IMR-90 (cell line): ENCODE measurements around the gene AKAP13. TPM values are rescaled to one million over a fixed set of nuclear protein-coding genes. Genes with fewer than 3 reads are reported as not detected.

Source experiments
- ATAC-seq: fragments of 200-7000 bp; cut with Tn5 transposase; 2 replicates; pipeline ENCODE4 v1.9.1; 2020; ENCODE audit warnings: low read depth, mild to moderate bottlenecking, moderate library complexity
- BruUV-seq: library from RNA; stranded (reverse); fragments of 400-500 nt; replicated peaks from 2 replicates; lab custom pipeline; 2021; lab: Mats Ljungman, UMichigan
- CTCF ChIA-PET: fragments of 300-600 bp; formaldehyde crosslinking; extraction: SDS; loops from one replicate; lab custom pipeline; 2021; ENCODE audit warnings: antibody characterized with exemption; lab: Yijun Ruan, JAX
- POLR2A ChIA-PET: fragments of 300-600 bp; sonication (Branson Sonifier 250); formaldehyde crosslinking; loops from one replicate; lab custom pipeline; 2022; ENCODE audit warnings: antibody characterized with exemption; ENCODE audit not compliant: unreplicated experiment; lab: Charles Lee
- DNase-seq: peaks from one replicate; pipeline ENCODE4 v3.0.0; 2013
- H2AFZ ChIP-seq: replicated peaks from 2 replicates; pipeline ENCODE3; 2013; ENCODE audit warnings: low read length, mild to moderate bottlenecking; ENCODE audit not compliant: poor library complexity
- H2AK5ac ChIP-seq: 2 replicates; pipeline ENCODE4 v1.6.1; 2013; ENCODE audit warnings: low read depth, low read length, inconsistent platforms
- H2AK9ac ChIP-seq: replicated peaks from 2 replicates; pipeline ENCODE3; 2013; ENCODE audit warnings: mild to moderate bottlenecking, low read depth, low read length, moderate library complexity; ENCODE audit not compliant: poor library complexity
- H2BK120ac ChIP-seq: 2 replicates; pipeline ENCODE4 v1.6.1; 2013; ENCODE audit warnings: low read depth, low read length, inconsistent platforms
- H2BK15ac ChIP-seq: 3 replicates; pipeline ENCODE4 v1.6.1; 2013; ENCODE audit warnings: low read depth, low read length, inconsistent platforms
- H2BK20ac ChIP-seq: 2 replicates; pipeline ENCODE4 v1.6.1; 2013; ENCODE audit warnings: low read depth, mild to moderate bottlenecking, inconsistent platforms, low read length, moderate library complexity
- H2BK5ac ChIP-seq: 2 replicates; pipeline ENCODE4 v1.6.1; 2013; ENCODE audit warnings: mild to moderate bottlenecking, low read depth, low read length, inconsistent platforms; ENCODE audit not compliant: poor library complexity, severe bottlenecking
- H3K14ac ChIP-seq: replicated peaks from 2 replicates; pipeline ENCODE4 v1.6.1; 2013; ENCODE audit warnings: low read depth, low read length, inconsistent platforms
- H3K18ac ChIP-seq: 2 replicates; pipeline ENCODE4 v1.6.1; 2013; ENCODE audit warnings: low read depth, low read length, control low read depth
- H3K23ac ChIP-seq: 2 replicates; pipeline ENCODE4 v1.6.1; 2013; ENCODE audit warnings: low read depth, low read length, inconsistent platforms
- H3K27ac ChIP-seq: 2 replicates; pipeline ENCODE4 v1.5.1; 2013; ENCODE audit warnings: mild to moderate bottlenecking, control low read depth, low read length; ENCODE audit not compliant: insufficient read depth
- H3K27me3 ChIP-seq: 2 replicates; pipeline ENCODE4 v1.6.1; 2013; ENCODE audit warnings: low read length; ENCODE audit not compliant: control insufficient read depth, insufficient read depth
- H3K36me3 ChIP-seq: 2 replicates; pipeline ENCODE4 v1.6.1; 2013; ENCODE audit warnings: low read length, mixed read lengths; ENCODE audit not compliant: control insufficient read depth, insufficient read depth
- H3K4ac ChIP-seq: 2 replicates; pipeline ENCODE4 v1.6.1; 2013; ENCODE audit warnings: low read depth, low read length, inconsistent platforms
- H3K4me1 ChIP-seq: 2 replicates; pipeline ENCODE4 v1.6.1; 2013; ENCODE audit warnings: low read length, mixed read lengths; ENCODE audit not compliant: control insufficient read depth, insufficient read depth
- H3K4me2 ChIP-seq: 2 replicates; pipeline ENCODE4 v1.6.1; 2013; ENCODE audit warnings: low read depth, mild to moderate bottlenecking, control low read depth, low read length, moderate library complexity
- H3K4me3 ChIP-seq: 2 replicates; pipeline ENCODE4 v1.5.1; 2013; ENCODE audit warnings: low read depth, mild to moderate bottlenecking, control low read depth, low read length, moderate library complexity; ENCODE audit not compliant: insufficient read depth
- H3K56ac ChIP-seq: 2 replicates; pipeline ENCODE4 v1.6.1; 2013; ENCODE audit warnings: low read length, inconsistent platforms; ENCODE audit not compliant: insufficient read depth; ENCODE audit errors: extremely low read depth
- H3K79me1 ChIP-seq, 2 experiments: 2 replicates each; pipeline ENCODE4 v1.6.1; 2013; ENCODE audit warnings: low read length in 2 of 2, inconsistent platforms in 1 of 2, low read depth in 1 of 2
- H3K9ac ChIP-seq: 2 replicates; pipeline ENCODE4 v1.6.1; 2013; ENCODE audit warnings: low read depth, low read length, control low read depth
- H3K9me1 ChIP-seq: 2 replicates; pipeline ENCODE4 v1.6.1; 2013; ENCODE audit warnings: low read length, inconsistent platforms; ENCODE audit not compliant: insufficient read depth
- H3K9me3 ChIP-seq: 2 replicates; pipeline ENCODE4 v1.6.1; 2013; ENCODE audit warnings: low read length; ENCODE audit not compliant: control insufficient read depth, insufficient read depth
- H4K20me1 ChIP-seq: 2 replicates; pipeline ENCODE4 v1.6.1; 2013; ENCODE audit warnings: low read length, inconsistent platforms; ENCODE audit not compliant: insufficient read depth
- H4K5ac ChIP-seq: 2 replicates; pipeline ENCODE4 v1.6.1; 2013; ENCODE audit warnings: mild to moderate bottlenecking, low read depth, low read length, control low read depth
- H4K8ac ChIP-seq, 2 experiments: 2 replicates each; pipeline ENCODE4 v1.6.1; 2013; ENCODE audit warnings: low read depth in 2 of 2, low read length in 2 of 2, control low read depth in 1 of 2, inconsistent platforms in 1 of 2
- H4K91ac ChIP-seq: 2 replicates; pipeline ENCODE4 v1.6.1; 2013; ENCODE audit warnings: low read depth, low read length, inconsistent platforms; ENCODE audit not compliant: insufficient read depth
- CEBPB ChIP-seq: IDR thresholded peaks from 2 replicates; pipeline ENCODE4 v1.6.1; 2012; ENCODE audit warnings: low read depth, low read length, improper control_type of control experiment
- CTCF ChIP-seq: conservative IDR thresholded peaks from 2 replicates; pipeline ENCODE4 v1.5.1; 2012; ENCODE audit warnings: mild to moderate bottlenecking, low read depth, low read length, improper control_type of control experiment
- ELK1 ChIP-seq: fragments of 150-350 bp; IDR thresholded peaks from 2 replicates; pipeline ENCODE4 v1.6.1; 2016; ENCODE audit warnings: low read depth, mild to moderate bottlenecking, low read length, moderate library complexity, borderline replicate concordance
- MAZ ChIP-seq: IDR thresholded peaks from 2 replicates; pipeline ENCODE4 v1.6.1; 2012; ENCODE audit warnings: low read depth, mild to moderate bottlenecking, low read length, improper control_type of control experiment, moderate library complexity, borderline replicate concordance
- MXI1 ChIP-seq: IDR thresholded peaks from 2 replicates; pipeline ENCODE4 v1.6.1; 2012; ENCODE audit warnings: low read depth, mild to moderate bottlenecking, low read length, moderate library complexity, borderline replicate concordance
- NFE2L2 ChIP-seq: fragments of 150-350 bp; IDR thresholded peaks from 2 replicates; pipeline ENCODE4 v1.6.1; 2016; ENCODE audit warnings: low read depth, mild to moderate bottlenecking, low read length
- RCOR1 ChIP-seq: IDR thresholded peaks from 2 replicates; pipeline ENCODE4 v1.6.1; 2012; ENCODE audit warnings: mild to moderate bottlenecking, low read length, improper control_type of control experiment; ENCODE audit not compliant: insufficient replicate concordance
- SMC3 ChIP-seq: fragments of 150-350 bp; IDR thresholded peaks from 2 replicates; pipeline ENCODE4 v1.6.1; 2016; ENCODE audit warnings: low read depth, mild to moderate bottlenecking, antibody characterized with exemption, low read length, moderate library complexity
- WGBS, 2 experiments: methylation state at CpG; one replicate each; pipeline versions ENCODE4 v1.1.5 to v1.1.7; 2013; ENCODE audit warnings: missing lambda C conversion rate in 2 of 2; ENCODE audit not compliant: insufficient read length in 1 of 2; ENCODE audit errors: extremely low coverage in 2 of 2; 5-methylcytosine and 5-hydroxymethylcytosine counted together
- dilution Hi-C: fragments of 300-500 bp; cut with HindIII; formaldehyde crosslinking; loops from one replicate; pipeline ENCODE4 v1.14.3; 2018; ENCODE audit warnings: low sequenced_read_pairs; ENCODE audit not compliant: unreplicated experiment
- in situ Hi-C: fragments of 300-500 bp; cut with MboI; formaldehyde crosslinking; loops from 3 replicates; pipeline ENCODE4 v1.14.3; 2019; ENCODE audit warnings: low sequenced_read_pairs, inconsistent platforms, mixed read lengths
- intact Hi-C: fragments of 100-400 bp; cut with micrococcal nuclease; formaldehyde crosslinking; loops from 2 replicates; pipeline ENCODE4 v1.10.0; 2022
- polyA plus RNA-seq, 3 experiments: library from polyadenylated mRNA; depleted of rRNA; stranded (reverse); fragments of >200 nt; gene quantifications; 2 replicates each; pipeline ENCODE4 v1.2.3, GENCODE V29; 2012; ENCODE audit warnings: low replicate concordance in 1 of 3
- total RNA-seq: library from RNA; depleted of rRNA; stranded (reverse); fragments of >200 nt; gene quantifications from 2 replicates; pipeline ENCODE4 v1.2.3, GENCODE V29; 2012

Gene AKAP13
- total and polyA plus RNA-seq, 2 of the 4 experiments (the other 2 are of a cell fraction) = 10.4 to 46.4 TPM

- Histone ChIP-seq H3K4me1 (peaks cover 9% of the 10 kb centered on the region), H2AK9ac (no peak overlapping the region), H3K9ac (no peak overlapping the region; the same call in 1 of the 2 replicates), H4K5ac (no peak overlapping the region), H3K9me1 (peaks cover 4% of the 10 kb centered on the region), H3K18ac (no peak overlapping the region; the same call in 1 of the 2 replicates), H4K20me1 (no peaks in the 10 kb centered on the region; the same call in 1 of the 2 replicates), H3K36me3 (no peaks in the 10 kb centered on the region), H2BK5ac (peak overlapping the region; percentile 32), H4K8ac (no peak overlapping the region; a peak in 1 of 4 replicates), H2BK20ac (peak overlapping the region; percentile 6; the same call in 1 of the 2 replicates), H2BK120ac (no peak overlapping the region), H3K27me3 (no peaks in the 10 kb centered on the region), H3K4ac (peak overlapping the region; percentile 7; the same call in 1 of the 2 replicates), H3K79me1 (peaks cover 29 to 35% of the 10 kb centered on the region in 2 experiments), H3K4me3 (no peak overlapping the region), H2BK15ac (0 out of 3 replicates have a peak overlapping the region, but pooled peaks have one; percentile 8), H4K91ac (peak overlapping the region; percentile 22; the same call in 1 of the 2 replicates), H3K27ac (no peak overlapping the region), H2AK5ac (peak overlapping the region; percentile 61), H3K14ac (peak overlapping the region; percentile 85), H3K4me2 (peak overlapping the region; percentile 57; the same call in 1 of the 2 replicates), H3K56ac (no peak overlapping the region), H3K23ac (peak overlapping the region; percentile 5; the same call in 1 of the 2 replicates), H3K9me3 (no peaks in the 10 kb centered on the region), H2AFZ (no peak overlapping the region)
- in situ Hi-C loops (no loop called here), dilution Hi-C loops (no loop called here), intact Hi-C loops (no loop called here)
- no CpG with 5 or more reads among the region's 2 CpGs for WGBS, 2 experiments
- TF ChIP-seq ELK1 (no peak), MAZ (no peak), CTCF (no peak), NFE2L2 (no peak), SMC3 (no peak), RCOR1 (no peak), MXI1 (no peak), CEBPB (no peak)
- ChIA-PET POLR2A (interaction anchor here (0.6 kb wide), 1 partner anchor 924 kb away, joined by 3 read pairs; no protein-coding TSS in a partner anchor), CTCF (interaction anchor here (0.8 to 1.2 kb wide), 2 partner anchors 17 to 310 kb away, joined by 3 to 4 read pairs; no protein-coding TSS in a partner anchor)
- ATAC-seq (no peak), DNase-seq (no peak)
- BruUV-seq = no TSS peak
These were observed 226.3 kb downstream of the AKAP13 start for GRCh38 chr15:85606738-85607137.
